ENCODE results near the gene RPRD1A.
A peak's percentile ranks its signal among the peaks of the same experiment; 100 is the strongest.
"Not testable (repeated sequence)": the region's sequence is repeated elsewhere in the genome, so short reads cannot be mapped to it uniquely, and the experiment has no call there.

Gene RPRD1A

GRCh38 chr18:35972197-35973000, 95.0 kb downstream of the RPRD1A start, which contains the start of gene RMP24:
RMP24 (plus strand) TSS chr18:35972679.
- H3K4me3 ChIP-seq (ENCODE audit: low read depth, low read length), result peak within 1 kb of the TSS; percentile 91

GRCh38 chr18:35971661-35972196, 95.6 kb downstream of the RPRD1A start:
- peak overlapping the region; percentile 91 for H3K4me3 ChIP-seq (ENCODE audit: low read depth, low read length)

- H3K4me3 ChIP-seq (ENCODE audit: low read depth, low read length), result no peak overlapping the region
These were observed 97.7 kb downstream of the RPRD1A start for GRCh38 chr18:35969676-35970075.

GRCh38 chr18:35968278-35968880, 99.0 kb downstream of the RPRD1A start:
- H3K4me3 ChIP-seq (ENCODE audit: low read depth, low read length), result no peak overlapping the region

GRCh38 chr18:35967866-35968265, 99.5 kb downstream of the RPRD1A start:
- not testable (repeated sequence) for H3K4me3 ChIP-seq (ENCODE audit: low read depth, low read length)

GRCh38 chr18:35964319-35964718, 103.0 kb downstream of the RPRD1A start:
- no peak overlapping the region for H3K4me3 ChIP-seq (ENCODE audit: low read depth, low read length)

- H3K4me3 ChIP-seq (ENCODE audit: low read depth, low read length), result no peak overlapping the region
These were observed 105.0 kb downstream of the RPRD1A start for GRCh38 chr18:35962320-35962719.

GRCh38 chr18:35956226-35956625, 111.1 kb downstream of the RPRD1A start:
- no peak overlapping the region for H3K4me3 ChIP-seq (ENCODE audit: low read depth, low read length)

GRCh38 chr18:35953688-35954087, 113.7 kb downstream of the RPRD1A start:
- no peak overlapping the region for H3K4me3 ChIP-seq (ENCODE audit: low read depth, low read length)

GRCh38 chr18:35950628-35950982, 116.8 kb downstream of the RPRD1A start:
- H3K4me3 ChIP-seq (ENCODE audit: low read depth, low read length), result peak overlapping the region; percentile 53

GRCh38 chr18:35949903-35950627, 117.3 kb downstream of the RPRD1A start:
- peak overlapping the region; percentile 53 for H3K4me3 ChIP-seq (ENCODE audit: low read depth, low read length)

- H3K4me3 ChIP-seq (ENCODE audit: low read depth, low read length), result peak overlapping the region; percentile 53
These were observed 118.3 kb downstream of the RPRD1A start for GRCh38 chr18:35949090-35949489.

- H3K4me3 ChIP-seq (ENCODE audit: low read depth, low read length), result no peak overlapping the region
These were observed 119.3 kb downstream of the RPRD1A start for GRCh38 chr18:35948080-35948479.

- H3K4me3 ChIP-seq (ENCODE audit: low read depth, low read length), result no peak overlapping the region
These were observed 124.7 kb downstream of the RPRD1A start for GRCh38 chr18:35942661-35943060.

- H3K4me3 ChIP-seq (ENCODE audit: low read depth, low read length), result no peak overlapping the region
These were observed 125.2 kb downstream of the RPRD1A start for GRCh38 chr18:35942133-35942532.

GRCh38 chr18:35941299-35941698, 126.1 kb downstream of the RPRD1A start:
- no peak overlapping the region for H3K4me3 ChIP-seq (ENCODE audit: low read depth, low read length)
